GM12878 (cell line): ENCODE data around the gene KIFC1. TPM values are rescaled to one million over a fixed set of nuclear protein-coding genes. Genes with fewer than 3 reads are reported as not detected.
A peak's percentile ranks its signal among the peaks of the same experiment; 100 is the strongest.

Source experiments
- ATAC-seq: fragments of 200-7000 bp; cut with Tn5 transposase; 3 replicates; pipeline ENCODE4 v1.9.1; 2020; ENCODE audit warnings: mild to moderate bottlenecking, moderate library complexity
- BruUV-seq: library from RNA; stranded (reverse); fragments of 400-500 nt; replicated peaks from 2 replicates; lab custom pipeline; 2021; lab: Mats Ljungman, UMichigan
- CTCF ChIA-PET: fragments of 300-600 bp; sonication (Branson Sonifier 250); formaldehyde crosslinking; extraction: SDS; loops from one replicate; lab custom pipeline; 2021; ENCODE audit warnings: inconsistent platforms; lab: Yijun Ruan, JAX
- POLR2A ChIA-PET: fragments of 350-600 bp; formaldehyde crosslinking; extraction: SDS; loops from one replicate; lab custom pipeline; 2021; ENCODE audit warnings: inconsistent platforms; lab: Charles Lee
- RAD21 ChIA-PET: fragments of 300-600 bp; sonication (Branson Sonifier 250); formaldehyde crosslinking; loops from one replicate; lab custom pipeline; 2023; ENCODE audit warnings: antibody characterized with exemption; ENCODE audit not compliant: unreplicated experiment; lab: Charles Lee
- SMC1A ChIA-PET: fragments of 300-600 bp; sonication (Branson Sonifier 250); formaldehyde crosslinking; loops from one replicate; lab custom pipeline; 2023; ENCODE audit not compliant: unreplicated experiment, uncharacterized antibody; lab: Charles Lee
- DNase-seq: peaks from one replicate; pipeline ENCODE4 v3.0.0-alpha.2; 2011; ENCODE audit warnings: low read depth, low spot score
- FAIRE-seq: peaks from 3 replicates; lab custom pipeline; 2011; peaks lifted over from hg19 to GRCh38; lab: Jason Lieb, UNC
- H2AFZ ChIP-seq: 2 replicates; pipeline ENCODE4 v1.6.0; 2011; ENCODE audit warnings: low read depth, low read length, control low read depth; ENCODE audit not compliant: control insufficient read depth
- H3K27ac ChIP-seq: 2 replicates; pipeline ENCODE4 v1.5.1; 2011; ENCODE audit warnings: control low read depth; ENCODE audit not compliant: control insufficient read depth, insufficient read depth
- H3K27me3 ChIP-seq, 2 experiments: replicated peaks in 1 of 2; 2 replicates each; pipeline versions ENCODE4 v1.6.0 to v1.6.1; 2011; ENCODE audit warnings: low read length in 1 of 2; ENCODE audit not compliant: control insufficient read depth in 2 of 2, insufficient read depth in 2 of 2
- H3K36me3 ChIP-seq, 2 experiments: 2 replicates each; pipeline ENCODE4 v1.5.1; 2011; ENCODE audit warnings: low read length in 1 of 2; ENCODE audit not compliant: control insufficient read depth in 2 of 2, insufficient read depth in 2 of 2
- H3K4me1 ChIP-seq: 2 replicates; pipeline ENCODE4 v1.6.1; 2011; ENCODE audit warnings: mild to moderate bottlenecking, low read length, moderate library complexity, mixed read lengths; ENCODE audit not compliant: control insufficient read depth, insufficient read depth
- H3K4me2 ChIP-seq: 2 replicates; pipeline ENCODE4 v1.6.0; 2011; ENCODE audit warnings: control low read depth; ENCODE audit not compliant: control insufficient read depth, insufficient read depth
- H3K4me3 ChIP-seq: fragments of 200-600 bp; sonication (generic); 2 replicates; pipeline ENCODE4 v1.5.1; 2016
- H3K79me2 ChIP-seq: 2 replicates; pipeline ENCODE4 v1.6.0; 2011; ENCODE audit warnings: low read length; ENCODE audit not compliant: control insufficient read depth, insufficient read depth
- H3K9ac ChIP-seq: 2 replicates; pipeline ENCODE4 v1.8.0; 2011; ENCODE audit warnings: low read length, control low read depth, mixed read lengths; ENCODE audit not compliant: control insufficient read depth, insufficient read depth
- H3K9me3 ChIP-seq: replicated peaks from 3 replicates; pipeline ENCODE4 v1.5.1; 2011; ENCODE audit warnings: mild to moderate bottlenecking, low read length; ENCODE audit not compliant: control insufficient read depth, insufficient read depth
- H4K20me1 ChIP-seq: 2 replicates; pipeline ENCODE4 v1.6.0; 2011; ENCODE audit not compliant: control insufficient read depth, insufficient read depth
- BHLHE40 ChIP-seq, 2 experiments: fragments of 450-650 bp in 1 of 2; IDR thresholded peaks; 2 replicates each; pipeline ENCODE4 v1.6.1; 2011 to 2017; ENCODE audit warnings: low read depth in 2 of 2, borderline replicate concordance in 1 of 2, improper control_type of control experiment in 1 of 2, low read length in 1 of 2, mild to moderate bottlenecking in 1 of 2
- NBN ChIP-seq: fragments of 450-650 bp; IDR thresholded peaks from 2 replicates; pipeline ENCODE4 v1.6.1; 2016
- PAX8 ChIP-seq: fragments of 450-650 bp; IDR thresholded peaks from 2 replicates; pipeline ENCODE4 v1.6.1; 2017; ENCODE audit warnings: mild to moderate bottlenecking, moderate library complexity
- POLR2A ChIP-seq: IDR thresholded peaks from 2 replicates; pipeline ENCODE4 v1.6.1; 2011; ENCODE audit warnings: low read depth, mild to moderate bottlenecking, low read length
- RAD51 ChIP-seq: fragments of 450-650 bp; IDR thresholded peaks from 2 replicates; pipeline ENCODE4 v1.6.1; 2016; ENCODE audit warnings: moderate library complexity, mild to moderate bottlenecking, inconsistent platforms
- WGBS: methylation state at CpG from one replicate; pipeline ENCODE4 v1.1.6; 2016; ENCODE audit warnings: low lambda C conversion rate; ENCODE audit not compliant: insufficient replicate concordance, insufficient coverage; ENCODE audit errors: missing lambda C conversion rate; 5-methylcytosine and 5-hydroxymethylcytosine counted together
- in situ Hi-C: fragments of 300-500 bp; cut with MboI; formaldehyde crosslinking; loops from 9 replicates; pipeline ENCODE4 v1.14.3; 2018; ENCODE audit warnings: mixed read lengths
- intact Hi-C: fragments of 100-400 bp; cut with micrococcal nuclease; formaldehyde crosslinking; loops from one replicate; pipeline ENCODE4 v1.14.2; 2022; ENCODE audit not compliant: unreplicated experiment
- polyA plus RNA-seq, 11 experiments: library from polyadenylated mRNA; depleted of rRNA in 4 of 11; unstranded in 6 of 11; stranded (reverse) in 5 of 11; fragments of >200 nt; fragmentation: Nextera tagmentation in 4 of 11; fragmentation: Illumina TruSeq in 1 of 11; extraction: Ambion mirVana in 4 of 11; extraction: Trizol in 1 of 11; gene quantifications; 1 replicate in 1 of 11; 2 replicates in 10 of 11; pipeline versions ENCODE4 v1.2.1 to v1.2.3, GENCODE V29; 2011 to 2016; ENCODE audit warnings: inconsistent platforms in 2 of 11, missing spikeins in 2 of 11, low read depth in 1 of 11
- total RNA-seq, 4 experiments: library from RNA; depleted of rRNA in 3 of 4; stranded (reverse); fragments of >200 nt in 3 of 4; fragmentation: Illumina TruSeq in 1 of 4; extraction: Trizol in 1 of 4; gene quantifications; 2 replicates each; pipeline versions ENCODE4 v1.2.1 to v1.2.3, GENCODE V29; 2013 to 2021
- TF ChIP-seq, protein P1 (sequence below): fragments of 450-650 bp; IDR thresholded peaks from 2 replicates; pipeline ENCODE4 v1.6.1; 2016; ENCODE audit warnings: mild to moderate bottlenecking
- TF ChIP-seq, protein P2 (sequence below): IDR thresholded peaks from 2 replicates; pipeline ENCODE4 v1.6.1; 2011; ENCODE audit warnings: borderline replicate concordance, low read depth, mild to moderate bottlenecking, moderate library complexity, mixed read lengths, low read length; ENCODE audit not compliant: insufficient read depth; ENCODE audit errors: extremely low read length
- TF ChIP-seq, protein P3 (sequence below): fragments of 450-650 bp; IDR thresholded peaks from 2 replicates; pipeline ENCODE4 v1.6.1; 2016; ENCODE audit warnings: mild to moderate bottlenecking, moderate library complexity, borderline replicate concordance

Gene KIFC1
- total and polyA plus RNA-seq, 10 of the 15 experiments (the other 5 are each of a cell fraction or from before 2014, with no cell fraction given), result 1.8 to 87.4 (median 54.4) TPM

DNA sequence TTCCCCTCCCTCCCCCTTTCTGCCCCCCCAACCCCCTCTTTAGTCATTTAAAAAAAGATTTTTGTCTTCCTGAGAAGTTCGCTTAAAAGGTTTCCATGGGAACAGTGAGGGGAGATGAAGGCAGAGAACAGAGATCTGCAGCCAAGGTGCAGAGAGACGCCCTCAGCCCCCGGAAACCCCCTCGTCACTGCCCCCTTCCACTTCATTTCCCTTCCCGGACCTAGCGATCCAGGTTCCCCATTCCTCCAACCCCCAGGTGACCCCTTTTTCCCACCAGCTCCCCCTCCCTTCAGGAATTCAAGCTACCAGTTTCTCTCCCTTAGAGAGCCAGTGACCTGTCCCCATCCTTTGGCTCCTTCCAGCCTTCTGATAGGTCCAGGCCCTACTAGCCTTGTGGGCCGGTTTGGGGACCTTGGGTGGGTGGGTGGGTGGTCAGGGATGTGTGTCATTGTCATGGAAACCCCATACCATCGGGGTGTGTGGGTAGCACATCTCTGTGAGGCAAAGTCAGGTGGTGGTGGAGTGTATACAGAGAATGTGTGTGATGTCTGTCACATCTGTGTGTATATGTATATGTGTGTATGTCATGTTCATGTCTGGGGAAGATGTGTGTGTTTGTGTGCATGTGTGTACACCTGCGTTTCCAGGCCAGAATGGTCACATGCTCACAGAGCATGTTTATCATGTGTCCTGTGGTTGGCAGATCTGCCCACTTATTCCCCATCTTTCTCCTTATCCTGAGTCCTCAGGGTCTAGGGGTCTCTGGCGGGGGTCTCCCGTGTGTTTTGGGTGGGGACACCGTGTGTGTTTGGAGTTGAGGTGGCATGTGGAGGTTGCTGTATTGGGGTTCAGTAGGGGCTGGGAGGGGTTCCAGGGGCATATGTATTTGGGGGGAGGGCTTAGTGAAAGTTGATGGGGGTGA, 35.2 kb downstream of the KIFC1 start:
- peaks cover 4% of the 10 kb centered on the region for H3K79me2 ChIP-seq
- ChIA-PET POLR2A (interaction anchor here (0.5 to 2.4 kb wide), 12 partner anchors 10 to 863 kb away, joined by 3 to 14 read pairs (median 6); partner anchors contain the start of genes CUTA and ZBTB9), CTCF (interaction anchor here (0.6 to 2.4 kb wide), 10 partner anchors 10 to 155 kb away, joined by 3 to 25 read pairs (median 5); partner anchors contain the start of genes CUTA, RGL2, RPS18 and VPS52), RAD21 (interaction anchor here (0.6 to 2.3 kb wide), 10 partner anchors 10 to 207 kb away, joined by 3 to 11 read pairs (median 6); partner anchors contain the start of genes B3GALT4, BAK1, KIFC1 and ZBTB9), SMC1A (interaction anchor here (0.6 to 1.5 kb wide), 4 partner anchors 10 to 121 kb away, joined by 3 read pairs; no protein-coding TSS in a partner anchor)
- FAIRE-seq, result no peak
- peak; percentile 5; the same call in 1 of the 3 replicates for ATAC-seq
- DNase-seq, result no peak
- peak overlapping the region; percentile 14; the same call in 1 of the 2 replicates for H3K9ac ChIP-seq
- H2AFZ ChIP-seq, result no peak overlapping the region
- no peaks in the 10 kb centered on the region for H4K20me1 ChIP-seq
- no peaks in the 10 kb centered on the region for H3K9me3 ChIP-seq
- no peak overlapping the region for H3K27ac ChIP-seq
- peak overlapping the region; percentile 75 for H3K4me3 ChIP-seq
- TF ChIP-seq RAD51 (peak; percentile 68), BHLHE40 (IDR thresholded peaks at IDR 0.05; ENCODE audit: borderline replicate concordance in 1 of 2, low read depth in 2 of 2, low read length in 1 of 2) (peak in 1 of 2 experiments; percentile 23; a peak in 1 of 4 replicates), POLR2A (no peak), NBN (0 out of 2 replicates have a peak, but pooled peaks have one; percentile 31), PAX8 (0 out of 2 replicates have a peak, but pooled peaks have one; percentile 81)
- TF ChIP-seq, protein P1, sequence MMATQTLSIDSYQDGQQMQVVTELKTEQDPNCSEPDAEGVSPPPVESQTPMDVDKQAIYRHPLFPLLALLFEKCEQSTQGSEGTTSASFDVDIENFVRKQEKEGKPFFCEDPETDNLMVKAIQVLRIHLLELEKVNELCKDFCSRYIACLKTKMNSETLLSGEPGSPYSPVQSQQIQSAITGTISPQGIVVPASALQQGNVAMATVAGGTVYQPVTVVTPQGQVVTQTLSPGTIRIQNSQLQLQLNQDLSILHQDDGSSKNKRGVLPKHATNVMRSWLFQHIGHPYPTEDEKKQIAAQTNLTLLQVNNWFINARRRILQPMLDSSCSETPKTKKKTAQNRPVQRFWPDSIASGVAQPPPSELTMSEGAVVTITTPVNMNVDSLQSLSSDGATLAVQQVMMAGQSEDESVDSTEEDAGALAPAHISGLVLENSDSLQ, result peak; percentile 46; the same call in 1 of the 2 replicates
- TF ChIP-seq, protein P2, sequence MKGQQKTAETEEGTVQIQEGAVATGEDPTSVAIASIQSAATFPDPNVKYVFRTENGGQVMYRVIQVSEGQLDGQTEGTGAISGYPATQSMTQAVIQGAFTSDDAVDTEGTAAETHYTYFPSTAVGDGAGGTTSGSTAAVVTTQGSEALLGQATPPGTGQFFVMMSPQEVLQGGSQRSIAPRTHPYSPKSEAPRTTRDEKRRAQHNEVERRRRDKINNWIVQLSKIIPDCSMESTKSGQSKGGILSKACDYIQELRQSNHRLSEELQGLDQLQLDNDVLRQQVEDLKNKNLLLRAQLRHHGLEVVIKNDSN, result peak; percentile 9
- TF ChIP-seq, protein P3, sequence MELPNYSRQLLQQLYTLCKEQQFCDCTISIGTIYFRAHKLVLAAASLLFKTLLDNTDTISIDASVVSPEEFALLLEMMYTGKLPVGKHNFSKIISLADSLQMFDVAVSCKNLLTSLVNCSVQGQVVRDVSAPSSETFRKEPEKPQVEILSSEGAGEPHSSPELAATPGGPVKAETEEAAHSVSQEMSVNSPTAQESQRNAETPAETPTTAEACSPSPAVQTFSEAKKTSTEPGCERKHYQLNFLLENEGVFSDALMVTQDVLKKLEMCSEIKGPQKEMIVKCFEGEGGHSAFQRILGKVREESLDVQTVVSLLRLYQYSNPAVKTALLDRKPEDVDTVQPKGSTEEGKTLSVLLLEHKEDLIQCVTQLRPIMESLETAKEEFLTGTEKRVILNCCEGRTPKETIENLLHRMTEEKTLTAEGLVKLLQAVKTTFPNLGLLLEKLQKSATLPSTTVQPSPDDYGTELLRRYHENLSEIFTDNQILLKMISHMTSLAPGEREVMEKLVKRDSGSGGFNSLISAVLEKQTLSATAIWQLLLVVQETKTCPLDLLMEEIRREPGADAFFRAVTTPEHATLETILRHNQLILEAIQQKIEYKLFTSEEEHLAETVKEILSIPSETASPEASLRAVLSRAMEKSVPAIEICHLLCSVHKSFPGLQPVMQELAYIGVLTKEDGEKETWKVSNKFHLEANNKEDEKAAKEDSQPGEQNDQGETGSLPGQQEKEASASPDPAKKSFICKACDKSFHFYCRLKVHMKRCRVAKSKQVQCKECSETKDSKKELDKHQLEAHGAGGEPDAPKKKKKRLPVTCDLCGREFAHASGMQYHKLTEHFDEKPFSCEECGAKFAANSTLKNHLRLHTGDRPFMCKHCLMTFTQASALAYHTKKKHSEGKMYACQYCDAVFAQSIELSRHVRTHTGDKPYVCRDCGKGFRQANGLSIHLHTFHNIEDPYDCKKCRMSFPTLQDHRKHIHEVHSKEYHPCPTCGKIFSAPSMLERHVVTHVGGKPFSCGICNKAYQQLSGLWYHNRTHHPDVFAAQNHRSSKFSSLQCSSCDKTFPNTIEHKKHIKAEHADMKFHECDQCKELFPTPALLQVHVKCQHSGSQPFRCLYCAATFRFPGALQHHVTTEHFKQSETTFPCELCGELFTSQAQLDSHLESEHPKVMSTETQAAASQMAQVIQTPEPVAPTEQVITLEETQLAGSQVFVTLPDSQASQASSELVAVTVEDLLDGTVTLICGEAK, result no peak; the same call in 1 of the 2 replicates
- H3K36me3 ChIP-seq, result no peaks in the 10 kb centered on the region
- in situ Hi-C loops (no loop called here), intact Hi-C loops (loop anchor here (1.0 to 2.0 kb wide), 2 partner anchors 36 to 144 kb away; partner anchors contain the start of gene KIFC1)
- peak overlapping the region; percentile 77 for H3K4me2 ChIP-seq
- H3K4me1 ChIP-seq, result peaks cover 45% of the 10 kb centered on the region
- BruUV-seq, result TSS peak; percentile 70
- H3K27me3 ChIP-seq, result no peaks in the 10 kb centered on the region; a peak in 2 of 4 replicates
- WGBS, result under 1% methylated on average over 12 of the region's 12 CpGs
